ENCODE results near the gene CHN2.

The CHN2 gene

DNA sequence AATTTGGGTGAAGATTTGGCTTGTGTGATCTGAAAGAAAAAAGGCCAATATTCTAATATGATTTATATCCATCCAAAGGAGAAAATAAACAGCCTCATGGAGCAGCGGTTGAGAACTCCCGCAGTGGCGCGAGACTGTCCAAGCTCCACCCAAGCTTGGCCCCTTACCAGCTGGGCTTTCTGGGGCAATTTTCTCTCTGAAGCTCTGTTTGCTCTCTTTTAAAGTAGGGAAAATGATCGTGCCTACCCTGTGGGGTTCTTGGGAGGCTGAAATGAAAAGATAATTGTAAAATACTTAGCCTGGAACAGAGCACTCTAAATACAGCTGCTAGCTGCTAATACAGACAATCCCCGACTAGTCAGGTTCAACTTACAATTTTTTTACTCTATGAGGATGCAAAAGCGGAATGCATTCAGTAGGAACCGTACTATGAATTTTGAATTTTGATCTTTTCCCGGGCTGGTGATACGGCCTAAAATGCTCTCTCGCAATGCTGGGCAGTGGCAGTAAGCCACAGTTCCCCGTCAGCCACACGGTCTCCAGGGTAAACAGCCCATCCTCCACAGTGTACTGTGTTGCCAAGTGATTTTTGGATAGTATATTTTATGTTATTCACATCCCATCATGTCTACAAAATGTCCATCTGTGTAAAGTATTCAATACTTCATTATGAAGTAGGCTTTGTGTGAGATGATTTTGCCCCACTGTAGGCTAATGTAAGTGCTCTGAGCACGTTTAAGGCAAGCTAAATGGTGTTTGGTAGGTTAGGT, 137.7 kb downstream of the CHN2 start:
- no peak for DNase-seq (ENCODE audit: low read depth, low spot score)

DNA sequence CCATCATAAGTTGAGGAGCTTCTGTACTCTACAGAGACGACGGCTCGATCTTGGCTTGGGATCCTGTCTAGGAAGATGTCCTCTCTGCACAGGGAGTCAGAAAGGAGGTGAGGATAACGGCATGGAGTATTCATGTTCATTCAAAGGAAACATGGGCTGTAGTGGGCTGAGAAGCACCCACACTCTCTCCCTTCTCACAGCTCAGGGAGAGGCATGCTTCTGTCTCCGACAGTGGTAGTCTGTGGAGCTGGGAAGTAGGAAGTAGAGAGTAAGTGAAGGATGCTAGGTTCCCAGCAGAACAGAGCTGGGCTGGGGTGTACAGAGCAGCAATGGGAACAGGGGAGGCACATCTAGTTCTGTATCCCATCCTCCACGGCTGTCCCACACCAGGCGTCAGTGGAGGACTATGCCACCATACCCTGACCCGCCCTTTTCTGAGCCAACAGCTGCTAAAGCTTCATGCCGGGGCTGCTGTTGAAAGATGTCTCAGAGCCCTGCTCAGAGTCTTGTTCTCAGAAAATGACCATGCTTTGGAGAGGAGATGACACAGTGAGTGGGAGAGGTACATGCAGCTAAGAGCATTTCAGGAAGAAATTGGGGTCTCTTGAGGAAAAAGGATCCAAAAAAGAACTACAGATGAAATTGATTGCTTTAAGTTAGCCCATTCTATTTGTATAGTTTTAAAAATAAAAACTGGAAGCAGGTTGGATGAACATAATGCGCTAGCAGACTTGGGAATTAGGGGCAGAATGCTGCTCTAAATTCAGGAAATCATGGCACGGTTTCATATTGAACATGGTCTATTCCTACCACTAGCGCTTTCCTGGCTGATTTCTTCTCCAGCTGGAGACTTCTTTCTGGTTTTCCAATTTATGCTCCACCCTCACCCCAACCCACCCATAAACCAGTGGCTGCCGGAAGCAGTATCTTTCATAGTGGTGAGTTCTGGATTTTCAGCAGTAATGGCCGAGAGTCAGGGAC, 138.6 kb downstream of the CHN2 start:
- DNase-seq (ENCODE audit: low read depth, low spot score): no peak

DNA sequence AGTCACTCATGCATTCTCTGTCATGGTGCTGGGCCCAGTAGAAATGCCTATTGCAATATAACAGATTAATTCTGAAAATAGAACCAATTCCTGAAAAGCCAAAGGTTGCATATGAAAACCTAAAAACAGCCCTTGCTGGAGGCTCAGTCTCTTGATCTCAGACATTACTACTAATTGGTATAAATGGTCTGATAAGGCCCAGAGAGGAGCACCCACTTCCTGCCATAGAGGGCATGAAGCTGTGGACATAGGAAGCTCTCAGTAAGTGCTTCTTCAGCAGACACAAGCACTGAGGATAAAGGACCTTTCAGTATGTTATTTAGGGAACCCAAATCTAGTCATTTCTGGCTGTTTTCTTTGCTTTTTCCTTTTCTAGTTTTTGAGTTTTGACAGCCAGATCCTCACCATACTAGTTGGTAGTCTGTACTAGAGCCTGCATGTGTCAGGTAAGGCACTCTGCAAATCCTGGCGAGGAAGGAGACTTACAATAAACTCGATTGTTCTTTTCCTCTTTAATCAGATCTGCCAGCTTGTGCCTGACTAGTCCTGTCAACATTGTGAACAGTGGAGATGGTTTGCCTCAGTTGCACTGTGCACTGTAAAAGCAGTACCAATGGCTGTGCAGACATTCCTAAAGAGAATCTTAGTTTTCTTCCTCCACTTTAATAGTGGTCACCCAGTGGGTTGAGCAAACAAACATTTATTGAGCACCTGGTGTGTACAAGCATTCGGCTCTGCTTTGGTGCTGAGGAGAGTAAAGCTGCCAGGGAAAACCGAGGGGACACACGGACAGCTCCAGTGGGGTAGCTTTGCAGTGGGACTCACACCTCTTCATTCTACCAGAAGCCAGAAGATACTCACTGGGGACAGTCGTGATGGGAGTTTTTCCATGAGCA, 140.9 kb downstream of the CHN2 start:
- no peak for DNase-seq (ENCODE audit: low read depth, low spot score)

DNA sequence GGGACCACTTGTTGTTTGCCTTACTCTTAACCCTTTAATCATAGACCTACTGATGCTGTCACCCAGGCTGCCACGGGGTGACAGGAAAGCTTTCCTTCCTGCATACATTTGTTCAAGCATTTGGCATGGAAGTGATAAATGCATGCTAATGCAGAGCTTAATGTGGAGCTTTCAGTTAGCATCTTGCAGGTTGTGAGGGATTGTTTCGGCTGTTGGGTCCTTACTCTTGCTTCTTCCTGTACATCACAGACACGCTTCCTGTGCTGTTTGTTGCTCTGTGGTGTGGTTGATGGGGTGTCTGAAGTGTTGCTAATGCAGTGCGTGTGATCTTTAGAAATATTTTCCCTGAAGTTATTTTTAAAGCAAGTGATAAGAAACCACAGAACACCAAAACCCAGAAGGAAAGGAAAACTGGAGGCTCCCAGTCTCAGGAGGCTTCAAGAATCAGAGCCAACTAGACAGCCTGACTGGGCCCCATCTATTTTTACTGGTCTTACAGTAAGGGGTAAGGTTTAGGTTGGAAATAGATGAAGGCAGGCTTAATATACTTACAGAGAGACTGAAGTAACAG, 143.1 kb downstream of the CHN2 start:
- no peak for DNase-seq (ENCODE audit: low read depth, low spot score)

DNA sequence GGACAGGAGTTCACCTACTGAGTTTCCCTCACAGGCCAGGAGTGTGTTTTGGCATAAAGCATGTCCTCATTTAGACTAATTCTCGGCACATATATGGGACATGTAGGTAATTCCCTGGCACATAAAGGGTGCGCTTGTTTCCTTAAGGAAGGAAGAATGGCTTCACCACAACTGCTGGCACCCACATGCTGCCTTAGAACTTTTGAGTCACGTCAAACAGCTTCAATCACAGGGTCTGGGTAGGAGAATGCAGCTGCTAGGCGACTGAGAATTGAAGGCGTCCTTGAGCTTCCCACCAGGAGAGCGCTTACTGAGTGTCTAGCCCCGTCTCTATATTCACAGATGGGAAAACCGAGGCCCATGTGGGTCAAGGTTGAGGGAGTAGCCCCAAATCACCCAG, 146.1 kb downstream of the CHN2 start:
- DNase-seq (ENCODE audit: low read depth, low spot score): no peak

DNA sequence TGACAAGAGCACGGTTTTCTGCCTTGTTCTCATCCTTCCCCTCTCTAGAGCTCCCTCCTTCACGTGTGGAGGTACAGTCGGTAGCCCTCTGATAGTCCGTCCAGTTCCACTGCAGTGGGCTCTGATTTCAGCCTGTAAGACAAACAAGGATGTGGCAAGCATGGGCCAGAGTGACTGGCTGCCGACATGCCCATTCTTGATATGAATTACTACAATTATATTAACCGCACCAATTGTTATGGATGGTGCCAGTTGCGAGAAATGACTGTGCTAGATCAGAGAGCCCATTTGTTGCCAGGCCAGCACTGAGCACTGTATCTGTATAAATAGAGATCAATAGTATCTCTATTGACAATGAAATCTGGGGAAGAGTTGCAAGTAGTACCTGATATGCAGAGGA, 146.6 kb downstream of the CHN2 start:
- no peak for DNase-seq (ENCODE audit: low read depth, low spot score)

DNA sequence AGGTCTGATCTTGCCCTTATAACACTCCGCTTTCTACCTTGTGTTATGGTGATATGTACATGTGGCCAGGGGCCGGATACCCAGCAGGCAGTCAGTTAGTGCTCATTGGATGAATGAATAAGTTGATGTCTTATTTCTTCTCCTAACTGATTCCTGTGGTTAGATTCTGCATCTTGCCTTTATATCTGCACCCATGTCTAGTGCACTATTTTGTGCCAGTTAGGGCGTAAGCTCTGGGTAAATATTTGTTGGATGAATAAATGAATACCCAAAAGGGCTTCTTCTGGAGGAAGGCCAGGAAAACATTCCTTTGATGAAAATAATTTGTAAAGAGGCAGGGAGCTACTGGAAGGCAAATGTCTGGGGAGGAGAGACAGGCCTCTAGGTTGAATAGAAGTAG, 148.2 kb downstream of the CHN2 start:
- DNase-seq (ENCODE audit: low read depth, low spot score): no peak

DNA sequence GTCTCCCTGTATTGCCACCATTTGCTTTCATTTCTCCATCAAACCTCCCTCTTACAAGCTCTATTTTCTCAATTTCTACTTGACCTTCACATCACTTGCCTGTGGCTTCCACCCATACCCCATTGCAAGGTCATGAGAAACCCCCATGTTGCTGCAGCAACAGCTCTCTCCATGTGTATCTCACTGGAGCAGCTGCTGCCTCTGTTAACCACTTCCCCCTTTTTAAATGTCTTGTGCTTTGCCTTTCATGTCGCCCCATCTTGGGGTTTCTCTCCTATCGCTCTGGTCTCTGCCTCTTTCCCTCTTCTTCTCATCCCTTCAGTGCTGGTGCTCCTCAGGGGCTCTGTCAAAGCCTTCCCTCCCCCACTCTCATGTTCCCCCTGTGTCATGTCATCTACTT, 148.8 kb downstream of the CHN2 start:
- no peak for DNase-seq (ENCODE audit: low read depth, low spot score)

DNA sequence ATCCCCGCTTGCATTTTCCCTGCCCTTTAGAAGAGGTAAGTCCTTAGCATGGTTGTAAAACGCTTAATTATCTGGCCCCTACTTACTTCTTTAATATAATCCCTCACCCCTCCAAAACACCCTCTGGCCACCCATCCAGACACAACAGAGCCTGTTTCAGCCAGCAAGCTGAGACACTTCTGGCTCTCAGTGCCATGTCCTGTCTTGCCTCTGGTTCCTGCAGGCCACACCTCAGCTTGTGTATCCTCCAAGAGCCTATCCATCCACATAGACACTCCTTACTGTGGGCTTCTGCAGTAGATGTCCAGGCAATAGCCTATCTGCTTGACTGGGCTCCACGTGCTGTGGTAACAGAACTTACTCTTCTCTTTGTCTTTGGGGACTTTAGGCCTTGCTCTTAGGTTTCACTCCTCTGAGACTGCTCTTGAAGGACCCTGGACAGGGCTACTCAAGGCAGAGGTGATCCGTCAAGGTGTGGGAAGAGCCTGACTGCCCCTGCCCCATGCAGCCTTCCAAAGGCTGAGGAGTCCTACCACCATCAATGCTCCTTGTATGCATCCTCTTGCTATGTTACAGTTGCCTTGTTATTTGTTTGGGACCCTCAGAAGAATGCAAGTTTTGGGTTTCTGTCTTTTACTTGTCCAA, 149.9 kb downstream of the CHN2 start:
- no peak for DNase-seq (ENCODE audit: low read depth, low spot score)

DNA sequence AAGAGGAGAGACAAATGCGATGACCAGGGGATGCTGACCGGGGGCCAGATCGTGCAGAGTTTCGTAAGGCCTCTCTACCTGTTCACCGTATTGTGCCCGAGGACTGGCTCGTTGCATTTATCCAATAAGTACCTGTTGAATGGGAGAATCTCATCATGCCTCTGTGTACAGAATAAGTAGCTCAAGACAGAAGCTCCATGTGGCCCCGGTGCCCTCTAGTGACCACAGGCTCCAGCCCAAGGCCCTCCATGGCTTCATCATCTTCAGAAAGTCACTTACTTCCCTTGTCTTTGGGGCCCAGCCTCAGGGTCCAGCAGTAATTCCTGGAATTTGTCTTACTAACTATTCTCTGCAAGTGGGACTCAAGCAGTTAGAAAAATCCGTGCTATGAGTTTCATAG, 151.0 kb downstream of the CHN2 start:
- DNase-seq (ENCODE audit: low read depth, low spot score): no peak

DNA sequence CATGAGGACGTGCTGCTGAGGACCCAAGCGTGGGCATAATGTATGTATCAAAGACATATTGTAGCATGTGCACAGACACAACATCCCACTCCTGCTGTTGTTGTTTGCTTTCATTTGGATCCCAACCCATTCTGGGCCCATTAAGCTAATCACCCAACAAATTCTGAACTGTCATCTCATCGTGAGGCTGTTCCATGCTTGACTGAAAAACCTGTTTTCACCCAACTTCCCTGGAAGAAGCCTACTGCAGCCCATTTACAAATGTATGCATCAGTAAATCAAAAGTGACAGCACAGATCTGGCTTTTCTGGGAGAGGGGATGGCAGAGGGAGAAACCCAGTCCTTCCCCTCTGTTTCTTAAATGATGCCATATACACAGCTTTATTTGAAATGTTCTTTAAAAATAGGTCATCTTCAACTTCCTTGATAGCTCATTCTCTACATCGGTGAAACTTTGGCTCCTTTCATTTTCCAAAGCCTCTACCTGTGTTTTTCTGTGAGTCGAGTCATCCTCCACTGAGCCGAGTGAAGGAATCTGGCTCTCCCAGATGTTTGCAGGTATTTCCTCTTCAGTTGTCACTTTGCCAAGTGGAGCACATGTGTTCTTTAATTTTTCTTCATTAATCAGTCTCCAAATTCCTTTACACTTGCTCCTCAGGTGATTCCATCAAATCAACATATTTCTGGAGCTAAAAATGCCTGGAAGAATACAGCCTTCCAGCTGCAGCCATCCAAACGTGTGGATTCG, 151.8 kb downstream of the CHN2 start:
- no peak for DNase-seq (ENCODE audit: low read depth, low spot score)

DNA sequence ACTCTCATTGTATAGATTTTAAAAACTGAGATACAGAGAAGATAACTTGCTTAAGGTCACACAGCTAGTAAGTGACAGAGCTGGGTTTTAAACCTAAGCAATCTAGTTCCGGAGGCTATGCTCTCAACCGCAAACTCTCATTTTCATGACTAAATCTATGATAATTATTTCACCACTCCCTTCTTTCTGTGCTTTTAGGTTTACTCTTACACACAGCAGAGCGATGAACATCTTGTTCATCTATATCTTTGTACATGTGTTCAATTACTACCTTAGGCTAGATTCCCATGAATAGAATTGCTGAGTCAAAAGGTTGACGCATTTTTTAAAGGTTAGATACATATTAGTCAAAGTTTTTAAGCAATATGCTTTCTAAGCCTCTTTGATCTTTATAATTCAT, 154.8 kb downstream of the CHN2 start:
- no peak for DNase-seq (ENCODE audit: low read depth, low spot score)

DNA sequence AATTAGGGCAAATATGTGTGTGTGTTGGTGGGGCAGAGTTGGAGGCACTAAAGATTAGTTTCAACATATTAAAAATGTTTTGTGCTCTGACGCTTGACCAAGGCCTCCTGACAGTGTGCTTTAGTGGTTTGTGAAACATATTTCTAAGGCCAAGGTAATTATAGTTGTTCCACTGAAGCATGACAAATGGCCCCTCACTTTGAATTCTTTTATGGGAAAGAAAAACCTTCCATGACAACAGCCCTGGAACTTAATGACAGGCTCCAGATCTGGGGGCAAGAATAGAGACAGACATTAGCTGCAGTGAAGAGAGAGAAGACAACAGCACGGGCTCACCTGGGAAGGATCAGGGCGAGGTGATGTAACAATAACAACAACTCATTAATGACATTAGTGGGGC, 155.8 kb downstream of the CHN2 start:
- no peak for DNase-seq (ENCODE audit: low read depth, low spot score)

DNA sequence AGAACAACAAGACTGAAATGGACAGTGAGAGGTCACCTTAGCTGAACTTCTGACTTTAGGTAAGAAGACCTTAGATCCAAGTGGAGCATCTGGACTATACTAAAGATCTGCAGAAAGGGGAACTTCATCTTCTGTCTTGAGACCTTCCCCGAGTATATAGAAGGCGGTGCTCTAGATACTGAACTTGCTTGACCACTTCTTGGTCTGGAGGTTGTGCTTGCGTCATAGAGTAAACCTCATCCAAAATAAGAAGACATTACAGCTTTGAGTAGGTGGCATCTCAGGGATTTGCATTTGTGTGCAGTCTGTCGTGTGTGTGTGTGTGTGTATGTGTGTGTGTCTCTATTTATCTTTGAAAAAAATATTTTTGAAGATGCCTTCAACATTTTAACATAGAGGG, 157.5 kb downstream of the CHN2 start:
- no peak for DNase-seq (ENCODE audit: low read depth, low spot score)

DNA sequence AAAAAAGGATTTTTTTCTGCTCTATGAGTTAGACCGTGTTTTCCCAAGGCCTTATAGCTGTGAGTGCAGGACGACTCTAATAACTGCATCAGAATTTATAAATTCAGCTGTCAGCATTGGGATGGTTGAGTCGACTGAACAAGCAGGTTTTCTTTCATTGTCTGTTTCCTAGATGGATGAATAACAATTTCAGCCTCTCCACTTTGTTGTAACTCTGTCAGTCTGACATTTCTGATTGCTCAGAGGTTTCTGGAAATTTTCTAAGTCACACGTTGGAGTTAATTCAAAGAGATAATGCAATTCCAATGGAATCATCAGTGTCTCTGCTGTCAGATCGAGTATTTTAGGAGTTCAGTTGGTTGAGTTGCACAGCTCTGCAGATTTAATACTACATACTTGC, 159.2 kb downstream of the CHN2 start:
- no peak for DNase-seq (ENCODE audit: low read depth, low spot score)

DNA sequence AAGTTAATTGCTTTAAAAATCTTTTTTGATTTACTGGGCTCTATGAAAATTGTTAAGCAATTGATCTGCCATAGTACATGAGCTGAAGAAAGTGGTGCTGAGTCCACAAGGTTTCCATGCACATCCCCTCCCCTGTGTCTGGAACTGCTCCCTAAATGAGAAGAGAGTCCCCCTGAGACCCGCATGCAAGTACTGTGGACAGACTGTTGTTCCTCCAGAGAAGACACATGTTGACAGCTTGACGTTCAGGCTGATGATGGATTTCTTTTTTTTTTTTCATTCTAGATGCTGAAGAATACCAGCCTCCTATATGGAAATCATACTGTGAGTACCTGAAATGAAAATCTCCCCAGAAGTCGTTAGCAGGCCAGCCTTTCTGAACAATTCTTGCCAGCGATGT, 159.8 kb downstream of the CHN2 start:
- no peak for DNase-seq (ENCODE audit: low read depth, low spot score)

DNA sequence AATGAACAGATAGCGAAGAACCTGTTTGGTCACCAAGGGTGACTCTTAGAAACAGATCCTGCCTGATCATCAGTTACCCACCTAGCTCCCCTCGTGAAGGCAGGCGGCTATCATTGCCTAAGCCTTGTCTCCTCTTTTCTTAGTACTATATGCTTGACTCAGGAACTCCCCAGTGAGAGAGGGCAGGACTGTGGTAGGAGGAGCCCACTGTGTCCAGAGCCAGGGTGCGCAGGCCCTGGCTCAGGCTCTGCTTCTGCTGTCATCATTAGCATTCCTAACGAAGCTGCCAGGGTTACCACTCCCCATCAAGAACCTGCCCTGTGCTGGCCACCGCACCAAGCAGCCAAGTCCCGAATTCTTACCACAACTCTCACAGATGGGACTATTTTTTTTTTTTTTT, 160.8 kb downstream of the CHN2 start:
- no peak for DNase-seq (ENCODE audit: low read depth, low spot score)

DNA sequence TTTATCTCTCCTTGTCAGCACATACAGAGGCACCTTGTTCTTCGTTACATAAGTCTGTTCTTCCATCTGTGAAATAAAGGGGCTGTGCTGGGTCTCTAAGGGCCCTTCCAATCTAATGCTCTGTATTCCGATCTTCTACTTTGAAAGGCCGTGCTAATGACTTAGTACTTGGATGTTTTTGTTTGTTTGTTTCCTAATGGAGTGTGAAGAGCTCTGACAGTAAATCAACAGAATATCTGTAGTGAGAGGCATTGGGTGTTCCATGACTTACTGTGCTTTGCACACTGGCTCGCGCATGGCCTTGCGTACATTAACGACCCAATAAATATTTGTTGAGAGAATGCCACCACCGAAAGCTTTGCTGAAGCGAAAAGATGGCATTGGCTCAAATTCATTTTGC, 162.1 kb downstream of the CHN2 start:
- DNase-seq (ENCODE audit: low read depth, low spot score): no peak

DNA sequence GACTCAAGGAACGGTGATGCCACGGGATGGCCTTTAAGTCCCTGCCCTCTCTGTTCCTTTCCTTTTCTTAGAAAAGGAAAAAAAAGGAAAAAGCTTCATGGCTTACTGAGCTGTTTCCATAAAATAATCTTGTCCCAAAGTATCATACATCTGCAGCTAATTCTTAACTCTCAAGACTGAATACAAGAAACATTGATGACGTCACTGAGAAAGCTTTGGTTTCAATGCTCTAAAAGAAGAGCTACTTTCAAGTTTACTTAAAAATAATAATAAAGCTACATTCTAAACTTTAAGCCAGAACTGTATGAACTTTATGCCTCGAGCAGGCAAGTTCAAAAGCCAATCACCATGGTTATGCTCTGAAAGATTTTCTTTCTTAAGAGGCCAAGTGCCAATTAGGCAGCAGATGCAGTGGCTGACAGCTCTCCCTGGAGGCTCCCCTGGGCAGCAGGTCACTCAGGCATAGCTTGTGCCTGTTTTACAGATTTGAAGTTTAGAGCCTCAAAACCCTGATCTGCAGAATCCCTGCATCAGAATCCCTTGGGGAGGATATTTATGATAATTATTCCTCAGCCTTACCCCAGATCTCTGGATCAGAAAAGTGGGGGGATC, 165.0 kb downstream of the CHN2 start:
- DNase-seq (ENCODE audit: low read depth, low spot score): no peak

All from iPS DF 19.7 (cell line).